Measurements from ENCODE around the gene TMEM37. TPM values are rescaled to one million over a fixed set of nuclear protein-coding genes. Genes with fewer than 3 reads are reported as not detected.

The TMEM37 gene
- total RNA-seq, 2 donors from 2014 or later, result not detected

- ATAC-seq (replicated peaks in 1 of 2) (no peak), DNase-seq (no peak)
- no peaks in the 10 kb centered on the region for H3K9me3 Mint-ChIP-seq
- H3K27me3 Mint-ChIP-seq (ENCODE audit: low read depth), result peaks cover 67% of the 10 kb centered on the region
- no peak overlapping the region for H3K4me3 Mint-ChIP-seq
- peaks cover 6% of the 10 kb centered on the region for H3K4me1 Mint-ChIP-seq (ENCODE audit: low read depth)
- H3K27ac Mint-ChIP-seq, result no peak overlapping the region
- H3K36me3 Mint-ChIP-seq (ENCODE audit: insufficient read depth in 2 of 2), result no peaks in the 10 kb centered on the region
Measured at GRCh38 chr2:119432851-119433522, 1.3 kb downstream of the TMEM37 start.

GRCh38 chr2:119433636-119434327 lies 2.1 kb downstream of the TMEM37 start:
- Mint-ChIP-seq H3K27me3 (ENCODE audit: low read depth) (peaks cover 71% of the 10 kb centered on the region), H3K4me1 (ENCODE audit: low read depth) (peaks cover 6% of the 10 kb centered on the region), H3K9me3 (no peaks in the 10 kb centered on the region), H3K27ac (no peak overlapping the region), H3K36me3 (ENCODE audit: insufficient read depth in 2 of 2) (no peaks in the 10 kb centered on the region), H3K4me3 (no peak overlapping the region)
- no peak for DNase-seq
- no peak for ATAC-seq (replicated peaks in 1 of 2)

- Mint-ChIP-seq H3K27ac (no peak overlapping the region), H3K4me3 (no peak overlapping the region), H3K4me1 (ENCODE audit: low read depth) (peaks cover 6% of the 10 kb centered on the region), H3K27me3 (ENCODE audit: low read depth) (peaks cover 64% of the 10 kb centered on the region), H3K36me3 (ENCODE audit: insufficient read depth in 2 of 2) (no peaks in the 10 kb centered on the region), H3K9me3 (no peaks in the 10 kb centered on the region)
- DNase-seq, result no peak
- ATAC-seq (replicated peaks in 1 of 2), result no peak
Measured at GRCh38 chr2:119434664-119435063, 3.0 kb downstream of the TMEM37 start.

GRCh38 chr2:119435081-119435952 lies 3.7 kb downstream of the TMEM37 start:
- no peaks in the 10 kb centered on the region for H3K9me3 Mint-ChIP-seq
- ATAC-seq (replicated peaks in 1 of 2) (no peak), DNase-seq (no peak)
- no peaks in the 10 kb centered on the region for H3K36me3 Mint-ChIP-seq (ENCODE audit: insufficient read depth in 2 of 2)
- H3K4me3 Mint-ChIP-seq, result no peak overlapping the region
- peaks cover 57% of the 10 kb centered on the region for H3K27me3 Mint-ChIP-seq (ENCODE audit: low read depth)
- no peak overlapping the region for H3K27ac Mint-ChIP-seq
- H3K4me1 Mint-ChIP-seq (ENCODE audit: low read depth), result peaks cover 6% of the 10 kb centered on the region

GRCh38 chr2:119435953-119436297 lies 4.3 kb downstream of the TMEM37 start:
- Mint-ChIP-seq H3K9me3 (no peaks in the 10 kb centered on the region), H3K4me1 (ENCODE audit: low read depth) (peaks cover 6% of the 10 kb centered on the region), H3K4me3 (no peak overlapping the region), H3K27me3 (ENCODE audit: low read depth) (peaks cover 51% of the 10 kb centered on the region), H3K36me3 (ENCODE audit: insufficient read depth in 2 of 2) (no peaks in the 10 kb centered on the region), H3K27ac (no peak overlapping the region)
- ATAC-seq (replicated peaks in 1 of 2), result no peak
- DNase-seq, result no peak

GRCh38 chr2:119436993-119437772 lies 5.5 kb downstream of the TMEM37 start:
- Mint-ChIP-seq H3K36me3 (ENCODE audit: insufficient read depth in 2 of 2) (no peaks in the 10 kb centered on the region), H3K4me3 (no peak overlapping the region), H3K27me3 (ENCODE audit: low read depth) (peaks cover 45% of the 10 kb centered on the region), H3K27ac (no peak overlapping the region), H3K9me3 (no peaks in the 10 kb centered on the region), H3K4me1 (ENCODE audit: low read depth) (peaks cover 4% of the 10 kb centered on the region)
- ATAC-seq (replicated peaks in 1 of 2) (no peak), DNase-seq (no peak)

- ATAC-seq (replicated peaks in 1 of 2) (no peak), DNase-seq (no peak)
- H3K36me3 Mint-ChIP-seq (ENCODE audit: insufficient read depth in 2 of 2), result no peaks in the 10 kb centered on the region
- H3K9me3 Mint-ChIP-seq, result no peaks in the 10 kb centered on the region
- no peaks in the 10 kb centered on the region for H3K4me1 Mint-ChIP-seq (ENCODE audit: low read depth)
- peaks cover 34% of the 10 kb centered on the region for H3K27me3 Mint-ChIP-seq (ENCODE audit: low read depth)
- H3K27ac Mint-ChIP-seq, result no peak overlapping the region
- H3K4me3 Mint-ChIP-seq, result no peak overlapping the region
Measured at GRCh38 chr2:119438128-119438656, 6.5 kb downstream of the TMEM37 start.

- no peak overlapping the region for H3K27ac Mint-ChIP-seq
- H3K4me3 Mint-ChIP-seq, result no peak overlapping the region
- H3K27me3 Mint-ChIP-seq (ENCODE audit: low read depth), result peaks cover 28% of the 10 kb centered on the region
- no peak for DNase-seq
- no peaks in the 10 kb centered on the region for H3K4me1 Mint-ChIP-seq (ENCODE audit: low read depth)
- no peaks in the 10 kb centered on the region for H3K9me3 Mint-ChIP-seq
- ATAC-seq (replicated peaks in 1 of 2), result no peak
- H3K36me3 Mint-ChIP-seq (ENCODE audit: insufficient read depth in 2 of 2), result no peaks in the 10 kb centered on the region
Measured at GRCh38 chr2:119438726-119439284, 7.2 kb downstream of the TMEM37 start.

GRCh38 chr2:119439574-119440500 lies 8.2 kb downstream of the TMEM37 start:
- ATAC-seq (replicated peaks in 1 of 2) (no peak), DNase-seq (no peak)
- Mint-ChIP-seq H3K4me1 (ENCODE audit: low read depth) (no peaks in the 10 kb centered on the region), H3K9me3 (no peaks in the 10 kb centered on the region), H3K4me3 (no peak overlapping the region), H3K27me3 (ENCODE audit: low read depth) (peaks cover 22% of the 10 kb centered on the region), H3K36me3 (ENCODE audit: insufficient read depth in 2 of 2) (no peaks in the 10 kb centered on the region), H3K27ac (no peak overlapping the region)

GRCh38 chr2:119440501-119440870 lies 8.8 kb downstream of the TMEM37 start:
- no peak for DNase-seq
- H3K27ac Mint-ChIP-seq, result no peak overlapping the region
- H3K27me3 Mint-ChIP-seq (ENCODE audit: low read depth), result peaks cover 19% of the 10 kb centered on the region
- no peak for ATAC-seq (replicated peaks in 1 of 2)
- no peaks in the 10 kb centered on the region for H3K9me3 Mint-ChIP-seq
- H3K4me1 Mint-ChIP-seq (ENCODE audit: low read depth), result no peaks in the 10 kb centered on the region
- no peaks in the 10 kb centered on the region for H3K36me3 Mint-ChIP-seq (ENCODE audit: insufficient read depth in 2 of 2)
- H3K4me3 Mint-ChIP-seq, result no peak overlapping the region

- peaks cover 15% of the 10 kb centered on the region for H3K27me3 Mint-ChIP-seq (ENCODE audit: low read depth)
Measured at GRCh38 chr2:119440873-119441272, 9.2 kb downstream of the TMEM37 start.

More at GRCh38 chr2:119440873-119441272, 9.2 kb downstream of the TMEM37 start:
- no peaks in the 10 kb centered on the region for H3K9me3 Mint-ChIP-seq
- no peaks in the 10 kb centered on the region for H3K4me1 Mint-ChIP-seq (ENCODE audit: low read depth)
- no peak overlapping the region for H3K27ac Mint-ChIP-seq
- DNase-seq, result no peak
- no peaks in the 10 kb centered on the region for H3K36me3 Mint-ChIP-seq (ENCODE audit: insufficient read depth in 2 of 2)
- no peak for ATAC-seq (replicated peaks in 1 of 2)
- no peak overlapping the region for H3K4me3 Mint-ChIP-seq

Measured in activated T-cell treated with anti-CD3 and anti-CD28 coated beads, Interleukin-2, amount 50 U/mL, for 72 hours (primary cell).